ENCODE results near the gene CD47.

CD47 gene

GRCh38 chr3:108091498-108092250 lies 843 bp upstream of the CD47 start:
- Histone ChIP-seq H2AFZ (ENCODE audit: low read depth, low read length) (peak overlapping the region; percentile 89), H3K27me3 (ENCODE audit: insufficient read depth, low read length, poor library complexity) (no peaks in the 10 kb centered on the region), H3K36me3 (ENCODE audit: insufficient read depth, low read length) (peaks cover 7% of the 10 kb centered on the region), H3K79me2 (ENCODE audit: insufficient read depth, low read length) (peaks cover 41% of the 10 kb centered on the region), H3K9me3 (ENCODE audit: insufficient read depth, low read length, severe bottlenecking) (no peaks in the 10 kb centered on the region), H3K9ac (ENCODE audit: low read depth, low read length) (peak overlapping the region; percentile 79), H3K4me3 (ENCODE audit: low read depth in 1 of 2, low read length in 2 of 2) (peak overlapping the region in 1 of 2 experiments; percentile 64; a peak in 2 of 4 replicates), H4K20me1 (ENCODE audit: insufficient read depth, low read length) (peaks cover 12% of the 10 kb centered on the region; the same call in 1 of the 2 replicates), H3K4me2 (ENCODE audit: insufficient read depth, low read length) (peak overlapping the region; percentile 83), H3K27ac (ENCODE audit: low read length) (peak overlapping the region; percentile 85), H3K4me1 (ENCODE audit: insufficient read depth, low read length) (peaks cover 47% of the 10 kb centered on the region)
- ATAC-seq (ENCODE audit: insufficient read depth, low read depth) (no peak), DNase-seq (peak; percentile 19)
- no peak for TF ChIP-seq CTCF (IDR thresholded peaks at IDR 0.05; ENCODE audit: borderline replicate concordance, extremely low read depth, low read length, poor library complexity, severe bottlenecking)
- no peak for TF ChIP-seq EZH2 (IDR thresholded peaks at IDR 0.05; ENCODE audit: borderline replicate concordance, low read depth, low read length, severe bottlenecking)

- peaks cover 58% of the 10 kb centered on the region for H3K4me1 ChIP-seq (ENCODE audit: insufficient read depth, low read length)
- H3K79me2 ChIP-seq (ENCODE audit: insufficient read depth, low read length), result peaks cover 56% of the 10 kb centered on the region
- H2AFZ ChIP-seq (ENCODE audit: low read depth, low read length), result peak overlapping the region; percentile 69
- H3K4me3 ChIP-seq (ENCODE audit: low read depth in 1 of 2, low read length in 2 of 2), result peak overlapping the region; percentile 43 to 64
- peak overlapping the region; percentile 83 for H3K4me2 ChIP-seq (ENCODE audit: insufficient read depth, low read length)
- no peaks in the 10 kb centered on the region for H3K9me3 ChIP-seq (ENCODE audit: insufficient read depth, low read length, severe bottlenecking)
- peak overlapping the region; percentile 85 for H3K27ac ChIP-seq (ENCODE audit: low read length)
- peak overlapping the region; percentile 79 for H3K9ac ChIP-seq (ENCODE audit: low read depth, low read length)
- ATAC-seq (ENCODE audit: insufficient read depth, low read depth) (peak; percentile 49), DNase-seq (peak; percentile 70)
- no peaks in the 10 kb centered on the region for H3K27me3 ChIP-seq (ENCODE audit: insufficient read depth, low read length, poor library complexity)
- TF ChIP-seq EZH2 (IDR thresholded peaks at IDR 0.05; ENCODE audit: borderline replicate concordance, low read depth, low read length, severe bottlenecking) (no peak), CTCF (IDR thresholded peaks at IDR 0.05; ENCODE audit: borderline replicate concordance, extremely low read depth, low read length, poor library complexity, severe bottlenecking) (no peak)
- H3K36me3 ChIP-seq (ENCODE audit: insufficient read depth, low read length), result peaks cover 15% of the 10 kb centered on the region
- H4K20me1 ChIP-seq (ENCODE audit: insufficient read depth, low read length), result peaks cover 21% of the 10 kb centered on the region; the same call in 1 of the 2 replicates
Observed at GRCh38 chr3:108090049-108090700, 656 bp downstream of the CD47 start.

- Histone ChIP-seq H3K79me2 (ENCODE audit: insufficient read depth, low read length) (peaks cover 62% of the 10 kb centered on the region), H3K4me2 (ENCODE audit: insufficient read depth, low read length) (peak overlapping the region; percentile 83), H3K27ac (ENCODE audit: low read length) (peak overlapping the region; percentile 85), H3K36me3 (ENCODE audit: insufficient read depth, low read length) (peaks cover 15% of the 10 kb centered on the region), H3K4me3 (ENCODE audit: low read depth in 1 of 2, low read length in 2 of 2) (peak overlapping the region; percentile 43 to 64), H4K20me1 (ENCODE audit: insufficient read depth, low read length) (peaks cover 27% of the 10 kb centered on the region; the same call in 1 of the 2 replicates), H3K27me3 (ENCODE audit: insufficient read depth, low read length, poor library complexity) (no peaks in the 10 kb centered on the region), H3K9me3 (ENCODE audit: insufficient read depth, low read length, severe bottlenecking) (no peaks in the 10 kb centered on the region), H2AFZ (ENCODE audit: low read depth, low read length) (0 out of 2 replicates have a peak overlapping the region, but pooled peaks have one; percentile 69), H3K9ac (ENCODE audit: low read depth, low read length) (peak overlapping the region; percentile 79), H3K4me1 (ENCODE audit: insufficient read depth, low read length) (peaks cover 64% of the 10 kb centered on the region)
- DNase-seq (peak; percentile 10), ATAC-seq (ENCODE audit: insufficient read depth, low read depth) (no peak)
- no peak for TF ChIP-seq CTCF (IDR thresholded peaks at IDR 0.05; ENCODE audit: borderline replicate concordance, extremely low read depth, low read length, poor library complexity, severe bottlenecking)
- TF ChIP-seq EZH2 (IDR thresholded peaks at IDR 0.05; ENCODE audit: borderline replicate concordance, low read depth, low read length, severe bottlenecking), result no peak
Observed at GRCh38 chr3:108089579-108089978, 1.3 kb downstream of the CD47 start.

Data from DND-41 (cell line).